ENCODE measurements around the gene CRYBA4.

The CRYBA4 gene

DNA sequence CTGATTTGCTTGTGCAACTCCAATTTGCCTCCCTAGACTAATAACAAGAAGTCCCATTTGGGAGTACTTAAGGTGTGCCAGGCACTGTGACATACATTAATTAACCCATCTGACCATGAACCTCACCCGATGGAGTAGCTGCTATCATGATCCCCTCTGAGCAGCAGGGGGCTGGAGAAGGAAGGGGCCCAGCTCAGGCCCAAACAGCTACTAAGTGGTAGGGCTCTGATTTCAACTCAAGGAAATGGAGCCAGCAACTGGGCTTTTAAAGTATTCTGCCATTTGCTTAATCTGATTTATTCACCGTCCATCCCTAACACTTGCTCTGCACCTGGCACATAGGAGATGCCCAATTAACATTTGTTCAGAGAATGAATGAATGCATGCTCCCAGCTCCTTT, 5.1 kb upstream of the CRYBA4 start:
- H3K27ac ChIP-seq: no peak overlapping the region
- TF ChIP-seq, protein P1, sequence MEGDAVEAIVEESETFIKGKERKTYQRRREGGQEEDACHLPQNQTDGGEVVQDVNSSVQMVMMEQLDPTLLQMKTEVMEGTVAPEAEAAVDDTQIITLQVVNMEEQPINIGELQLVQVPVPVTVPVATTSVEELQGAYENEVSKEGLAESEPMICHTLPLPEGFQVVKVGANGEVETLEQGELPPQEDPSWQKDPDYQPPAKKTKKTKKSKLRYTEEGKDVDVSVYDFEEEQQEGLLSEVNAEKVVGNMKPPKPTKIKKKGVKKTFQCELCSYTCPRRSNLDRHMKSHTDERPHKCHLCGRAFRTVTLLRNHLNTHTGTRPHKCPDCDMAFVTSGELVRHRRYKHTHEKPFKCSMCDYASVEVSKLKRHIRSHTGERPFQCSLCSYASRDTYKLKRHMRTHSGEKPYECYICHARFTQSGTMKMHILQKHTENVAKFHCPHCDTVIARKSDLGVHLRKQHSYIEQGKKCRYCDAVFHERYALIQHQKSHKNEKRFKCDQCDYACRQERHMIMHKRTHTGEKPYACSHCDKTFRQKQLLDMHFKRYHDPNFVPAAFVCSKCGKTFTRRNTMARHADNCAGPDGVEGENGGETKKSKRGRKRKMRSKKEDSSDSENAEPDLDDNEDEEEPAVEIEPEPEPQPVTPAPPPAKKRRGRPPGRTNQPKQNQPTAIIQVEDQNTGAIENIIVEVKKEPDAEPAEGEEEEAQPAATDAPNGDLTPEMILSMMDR (conservative IDR thresholded peaks at IDR 0.05): no peak

DNA sequence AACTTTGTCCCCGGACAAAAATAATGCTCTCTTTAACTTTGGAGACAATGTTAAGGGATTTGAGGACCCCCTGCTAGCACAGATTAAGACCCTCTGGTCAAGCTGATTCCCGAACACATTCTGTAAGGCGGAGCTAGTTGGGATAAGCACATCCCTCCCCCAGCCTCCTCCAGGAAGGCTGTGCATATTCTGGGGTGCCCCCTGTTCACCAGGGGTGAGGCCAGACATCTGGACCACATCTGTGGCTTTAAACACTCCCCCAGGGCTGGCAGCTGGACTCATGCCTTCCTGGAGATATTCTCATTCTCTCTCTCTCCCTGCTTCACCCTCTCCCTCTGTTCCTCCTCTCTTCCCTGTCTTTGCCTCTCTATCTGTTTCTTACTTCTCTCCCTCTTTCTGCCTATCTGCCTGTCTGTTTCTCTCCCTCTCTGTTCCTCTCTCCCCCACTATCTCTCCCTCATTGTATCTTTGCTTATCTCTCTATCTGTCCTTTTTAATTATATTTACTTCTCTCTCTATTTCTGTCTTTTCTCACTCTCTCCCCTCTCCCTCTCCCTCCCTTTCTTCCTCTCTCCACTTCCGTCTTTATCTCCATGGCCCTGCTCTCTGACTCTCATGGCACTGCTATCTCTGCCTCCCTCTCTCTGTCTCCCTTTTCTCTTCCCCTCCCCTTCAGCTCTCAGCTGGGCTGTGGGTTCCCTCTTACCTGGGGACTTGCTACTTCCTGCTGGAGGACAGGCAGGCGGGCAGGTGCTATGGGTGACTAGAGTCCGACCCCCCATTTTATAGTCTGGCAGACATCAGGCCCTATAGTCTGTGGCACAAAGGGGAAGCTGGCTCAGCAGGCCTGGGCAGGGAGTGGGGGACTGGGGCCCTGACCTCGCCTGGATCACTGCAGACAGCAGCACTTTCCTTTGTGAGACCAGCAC, 4.2 kb upstream of the CRYBA4 start, which contains the start of gene CRYBB1:
Gene CRYBB1, minus strand, starts transcription at position 757 of the 929 bp plus-strand sequence. CDS start 1,708 bp downstream, outside the sequence.
- TF ChIP-seq, protein P1 (conservative IDR thresholded peaks at IDR 0.05): no peak
- H3K27ac ChIP-seq: no peak within 1 kb of the TSS

DNA sequence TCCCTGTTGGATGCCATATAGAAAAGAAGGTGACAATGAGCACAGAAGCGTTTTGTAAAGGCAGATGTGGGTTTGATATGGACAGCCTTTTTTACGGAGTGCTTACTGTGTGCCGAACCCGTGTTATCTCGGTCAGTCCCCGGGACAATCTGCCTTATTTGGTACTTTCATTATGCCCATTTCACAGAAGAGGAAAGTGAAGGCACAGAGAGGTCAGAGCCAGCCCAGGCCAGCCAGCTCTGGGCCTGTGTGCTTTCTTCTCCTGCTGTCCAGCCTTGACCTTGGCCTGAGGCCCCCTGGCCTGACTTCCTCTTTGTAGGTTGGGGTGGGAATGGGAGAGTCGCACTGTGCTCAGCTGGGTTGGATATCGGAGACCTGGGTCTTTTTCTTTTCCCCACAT, 3.3 kb upstream of the CRYBA4 start:
- H3K27ac ChIP-seq: no peak overlapping the region
- TF ChIP-seq, protein P1 (conservative IDR thresholded peaks at IDR 0.05): no peak

DNA sequence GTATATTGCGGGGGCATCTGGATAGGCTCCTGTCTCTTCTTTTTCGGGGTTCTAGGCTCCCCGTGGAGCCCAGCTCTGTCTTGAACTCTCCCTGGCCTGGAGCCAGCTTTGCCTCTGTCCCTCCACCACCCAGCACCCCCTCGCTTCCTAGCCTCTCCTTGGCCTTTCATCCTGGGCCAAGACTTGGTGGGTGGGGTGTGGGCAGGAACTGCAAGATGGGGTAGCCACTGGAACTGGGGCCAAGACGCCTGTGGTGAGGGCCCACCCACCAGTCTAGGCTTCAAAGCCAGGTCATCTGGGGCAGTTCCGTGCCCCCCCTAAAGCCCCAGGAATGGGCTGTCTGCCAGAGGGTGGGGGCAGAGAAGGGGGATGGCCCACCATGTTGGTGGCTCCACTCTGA, 2.3 kb upstream of the CRYBA4 start:
- TF ChIP-seq, protein P1 (conservative IDR thresholded peaks at IDR 0.05): no peak
- H3K27ac ChIP-seq: no peak overlapping the region

DNA sequence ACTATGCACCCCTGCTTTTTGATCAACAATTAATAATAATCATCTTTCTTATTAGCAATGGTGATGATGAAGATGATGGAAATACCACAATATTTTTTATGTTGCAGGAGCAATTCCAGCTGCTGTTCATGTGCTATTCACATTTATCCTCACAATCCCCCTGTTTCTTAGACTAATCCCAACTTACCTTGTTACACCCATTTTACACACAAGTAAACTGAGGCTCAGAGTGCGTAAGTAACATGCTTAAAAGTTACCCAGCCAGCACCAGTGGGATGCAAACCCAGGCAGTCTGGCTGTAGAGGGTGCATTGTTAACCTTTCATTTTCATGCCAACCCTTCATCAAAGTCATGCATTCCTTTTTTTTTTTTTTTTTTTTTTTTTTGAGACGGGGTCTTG, 1.6 kb upstream of the CRYBA4 start:
- TF ChIP-seq, protein P1 (conservative IDR thresholded peaks at IDR 0.05): no peak
- H3K27ac ChIP-seq: no peak overlapping the region

DNA sequence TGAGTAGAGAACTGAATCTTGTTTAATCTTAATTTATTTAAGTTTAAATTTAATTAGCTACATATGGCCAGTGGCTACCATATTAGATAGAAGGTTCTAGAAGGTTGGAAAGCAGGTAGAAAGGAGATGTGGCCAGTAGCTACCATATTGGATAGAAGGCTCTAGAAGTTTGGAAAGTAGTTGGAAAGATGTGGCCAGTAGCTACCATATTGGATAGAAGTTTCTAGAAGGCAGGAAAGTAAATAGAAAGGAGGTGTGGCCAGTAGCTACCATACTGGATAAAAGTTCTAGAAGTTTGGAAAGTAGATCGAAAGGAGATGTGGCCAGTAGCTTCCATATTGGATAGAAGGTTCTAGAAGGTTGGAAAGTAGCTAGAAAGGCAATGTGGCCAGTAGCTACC, 2.2 kb downstream of the CRYBA4 start:
- TF ChIP-seq, protein P1 (conservative IDR thresholded peaks at IDR 0.05): no peak
- H3K27ac ChIP-seq: no peak overlapping the region

DNA sequence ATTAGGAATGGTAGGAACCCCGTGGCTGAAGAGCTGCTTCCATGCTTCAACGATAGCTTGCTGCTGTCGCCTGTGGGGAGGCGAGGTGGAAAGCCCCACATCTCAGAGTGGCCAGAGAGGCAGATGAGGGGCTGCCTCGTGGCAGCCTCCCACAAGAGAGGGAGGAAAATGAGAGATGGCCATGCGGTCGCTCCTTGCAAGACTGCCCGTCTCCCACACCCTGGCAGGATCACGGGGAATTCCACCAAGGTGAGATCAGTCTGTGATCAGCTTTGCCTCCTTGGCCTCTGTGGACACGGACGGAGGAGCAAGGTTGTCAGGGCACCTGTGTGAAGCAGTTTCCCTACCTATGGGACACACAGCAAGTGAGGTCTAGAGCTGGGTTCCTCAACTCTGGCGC, 3.0 kb downstream of the CRYBA4 start:
- TF ChIP-seq, protein P1 (conservative IDR thresholded peaks at IDR 0.05): no peak
- no peak overlapping the region for H3K27ac ChIP-seq
